GM21619 (cell line): ENCODE measurements around the gene CHRNA1.
"Not testable (repeated sequence)": the region's sequence is repeated elsewhere in the genome, so short reads cannot be mapped to it uniquely, and the experiment has no call there.

Experiments used
- ATAC-seq: cut with Tn5 transposase; IDR thresholded peaks from one replicate; pipeline ENCODE4 v1.9.1; 2021; ENCODE audit not compliant: unreplicated experiment

CHRNA1 gene

GRCh38 chr2:174718591-174718990, 45.7 kb downstream of the CHRNA1 start:
- ATAC-seq, result no peak

GRCh38 chr2:174717916-174718315, 46.4 kb downstream of the CHRNA1 start:
- ATAC-seq, result no peak

GRCh38 chr2:174717273-174717672, 47.0 kb downstream of the CHRNA1 start:
- no peak for ATAC-seq

GRCh38 chr2:174716785-174717184, 47.5 kb downstream of the CHRNA1 start:
- no peak for ATAC-seq

- no peak for ATAC-seq
These were observed 50.6 kb downstream of the CHRNA1 start for GRCh38 chr2:174713686-174714085.

GRCh38 chr2:174711206-174711605, 53.1 kb downstream of the CHRNA1 start:
- ATAC-seq, result no peak

- ATAC-seq, result not testable (repeated sequence)
These were observed 54.8 kb downstream of the CHRNA1 start for GRCh38 chr2:174709416-174710004.

- ATAC-seq, result no peak
These were observed 55.6 kb downstream of the CHRNA1 start for GRCh38 chr2:174708713-174709112.

- no peak for ATAC-seq
These were observed 59.0 kb downstream of the CHRNA1 start for GRCh38 chr2:174705321-174705720.

GRCh38 chr2:174704642-174705041, 59.6 kb downstream of the CHRNA1 start:
- no peak for ATAC-seq

GRCh38 chr2:174704061-174704460, 60.2 kb downstream of the CHRNA1 start:
- ATAC-seq, result no peak

GRCh38 chr2:174703430-174703829, 60.8 kb downstream of the CHRNA1 start:
- no peak for ATAC-seq

- ATAC-seq, result no peak
These were observed 61.7 kb downstream of the CHRNA1 start for GRCh38 chr2:174702541-174702940.

- ATAC-seq, result no peak
These were observed 64.1 kb downstream of the CHRNA1 start for GRCh38 chr2:174699993-174700766.
